Measurements from ENCODE around the gene KCNK10.

KCNK10 gene

GRCh38 chr14:88228522-88229236 is 94.4 kb downstream of the KCNK10 start:
- DNase-seq (ENCODE audit: low read depth in 2 of 2) = no peak

DNA sequence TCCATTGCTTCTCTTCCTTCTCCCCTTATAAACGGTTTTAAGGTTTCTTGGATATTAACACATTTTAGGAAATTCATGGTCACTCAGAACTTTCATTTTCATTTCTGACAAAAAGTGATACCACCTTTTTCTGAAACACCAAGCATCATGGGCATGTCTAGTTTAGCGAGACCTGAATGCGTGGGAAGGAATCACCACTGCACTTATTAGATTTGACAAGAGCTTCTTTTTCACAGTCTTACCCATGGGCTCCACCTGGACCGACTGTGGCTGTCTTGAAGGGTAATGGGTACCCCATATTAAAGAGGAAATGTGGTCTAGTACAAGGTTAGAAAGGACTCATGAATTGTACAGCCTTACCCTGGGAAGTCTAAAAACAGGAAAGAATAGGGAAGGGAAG is 95.4 kb downstream of the KCNK10 start:
- no peak for DNase-seq (ENCODE audit: low read depth in 2 of 2)

DNA sequence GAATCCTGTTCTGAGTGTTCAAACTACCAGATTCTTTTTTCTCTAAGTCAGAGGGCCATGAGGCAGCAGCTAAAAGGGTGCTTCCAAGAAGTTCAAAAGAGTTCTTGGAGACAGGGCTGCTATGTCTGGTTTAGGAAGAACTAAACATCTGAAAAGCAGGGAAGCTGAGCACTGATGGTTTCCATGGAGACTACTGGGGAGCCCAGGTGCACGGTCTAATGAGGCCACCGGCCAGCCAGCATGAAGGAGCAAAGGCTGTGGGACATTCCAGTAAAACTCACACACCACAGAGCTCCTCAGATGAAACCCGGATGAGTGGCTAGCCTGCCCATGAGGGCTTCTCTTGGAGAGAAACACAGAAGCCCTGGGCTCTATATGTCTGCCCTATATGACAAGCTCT is 97.3 kb downstream of the KCNK10 start:
- no peak for DNase-seq (ENCODE audit: low read depth in 2 of 2)

DNA sequence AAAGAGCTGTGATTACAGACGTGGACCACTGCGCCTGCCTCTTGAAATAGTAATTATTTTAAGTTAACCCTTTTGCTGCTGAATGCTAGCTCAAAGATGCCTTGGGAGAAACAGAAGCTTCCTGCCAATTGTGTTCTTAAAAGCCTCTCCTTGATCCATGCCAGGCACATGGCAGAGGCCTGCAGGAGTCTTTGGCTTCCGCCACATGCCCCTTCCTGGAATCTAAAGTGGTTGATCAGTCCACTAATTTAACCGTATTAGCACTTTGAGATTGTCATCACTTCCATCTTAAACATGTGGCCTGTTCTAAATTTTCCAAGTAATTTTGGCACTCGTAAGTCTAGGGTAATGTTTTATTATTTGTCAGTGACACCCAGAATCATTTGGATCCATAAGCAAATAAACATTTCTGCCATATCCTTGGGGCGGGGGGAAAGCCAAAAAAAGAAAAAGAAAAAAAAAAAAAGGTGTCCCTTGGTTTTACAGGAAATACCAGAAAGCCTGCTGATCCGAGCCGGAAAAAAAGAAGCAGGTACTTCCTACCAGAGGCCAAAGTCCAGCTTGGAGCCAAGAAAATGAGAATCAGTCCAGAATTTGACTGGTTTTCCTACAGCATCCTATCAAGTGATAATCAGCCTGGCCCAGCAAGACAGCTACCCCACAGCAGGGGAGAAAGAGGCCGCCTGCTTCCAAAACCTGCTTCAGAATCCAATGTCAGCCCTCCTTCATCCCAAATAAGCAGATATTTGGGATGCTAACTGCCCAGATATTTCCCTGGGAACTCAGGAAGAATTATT is 104.8 kb downstream of the KCNK10 start:
- no peak for DNase-seq (ENCODE audit: low read depth in 2 of 2)

- no peak for DNase-seq (ENCODE audit: low read depth in 2 of 2)
Measured at GRCh38 chr14:88212691-88213090, 110.4 kb downstream of the KCNK10 start.

- no peak for DNase-seq (ENCODE audit: low read depth in 2 of 2)
Measured at GRCh38 chr14:88210426-88210825, 112.6 kb downstream of the KCNK10 start.

DNA sequence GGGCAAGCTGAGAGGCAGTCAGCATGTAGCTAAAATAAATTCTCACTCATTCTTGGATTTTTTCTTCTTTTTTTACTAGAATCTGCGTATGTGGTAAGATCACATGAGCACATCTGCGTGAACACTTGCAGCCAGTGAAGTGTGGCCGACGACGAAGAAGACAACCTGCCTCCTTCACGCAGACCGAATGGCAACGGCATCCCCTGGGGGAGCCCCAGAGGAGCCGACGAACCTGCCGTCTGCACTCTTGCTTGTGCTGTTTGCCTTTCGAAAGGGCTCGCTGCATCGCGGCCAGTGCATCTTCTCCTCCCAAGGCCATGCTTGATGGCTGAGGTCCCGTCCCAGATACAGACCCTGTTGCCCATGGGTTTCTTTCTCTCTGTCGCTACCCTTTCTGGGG is 113.8 kb downstream of the KCNK10 start:
- no peak for DNase-seq (ENCODE audit: low read depth in 2 of 2)

DNA sequence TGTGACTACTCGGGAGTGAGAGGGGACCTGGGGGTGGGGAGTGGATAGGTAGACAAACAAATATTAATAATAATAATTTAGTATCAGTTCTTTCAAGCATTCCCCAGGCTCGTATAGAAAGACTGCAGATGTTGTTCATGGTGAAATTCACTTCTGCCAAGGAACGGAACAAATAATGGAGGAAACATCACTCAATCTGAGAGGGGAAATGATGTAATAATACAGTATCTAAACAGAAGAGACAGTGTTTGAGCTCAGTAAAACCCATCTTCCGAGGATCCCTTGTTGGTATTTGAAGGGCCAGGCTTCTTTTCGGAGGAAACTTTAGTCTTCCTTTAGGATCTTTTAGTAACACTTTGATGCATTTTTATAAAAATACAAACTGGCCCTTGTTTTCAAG is 114.2 kb downstream of the KCNK10 start:
- no peak for DNase-seq (ENCODE audit: low read depth in 2 of 2)

DNA sequence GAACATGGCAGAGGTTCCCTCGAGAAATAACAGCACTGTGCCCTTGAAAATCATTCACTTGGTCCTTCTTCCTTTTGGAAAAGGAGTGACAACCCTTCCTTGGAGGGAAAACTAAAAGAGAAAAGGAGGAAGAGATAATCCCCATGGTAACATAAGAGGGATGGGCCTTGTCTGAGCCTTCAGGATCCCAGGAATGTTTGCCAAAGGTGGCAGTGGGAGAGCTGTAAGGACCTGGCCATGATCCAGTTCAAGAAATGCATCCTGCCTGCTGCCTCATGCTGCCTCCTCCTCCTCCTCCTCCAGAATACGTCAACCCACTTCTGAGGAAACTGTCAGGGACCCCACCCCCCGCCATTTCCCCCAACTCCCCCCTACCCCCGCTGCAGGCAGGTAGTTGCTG is 118.8 kb downstream of the KCNK10 start:
- no peak for DNase-seq (ENCODE audit: low read depth in 2 of 2)

DNA sequence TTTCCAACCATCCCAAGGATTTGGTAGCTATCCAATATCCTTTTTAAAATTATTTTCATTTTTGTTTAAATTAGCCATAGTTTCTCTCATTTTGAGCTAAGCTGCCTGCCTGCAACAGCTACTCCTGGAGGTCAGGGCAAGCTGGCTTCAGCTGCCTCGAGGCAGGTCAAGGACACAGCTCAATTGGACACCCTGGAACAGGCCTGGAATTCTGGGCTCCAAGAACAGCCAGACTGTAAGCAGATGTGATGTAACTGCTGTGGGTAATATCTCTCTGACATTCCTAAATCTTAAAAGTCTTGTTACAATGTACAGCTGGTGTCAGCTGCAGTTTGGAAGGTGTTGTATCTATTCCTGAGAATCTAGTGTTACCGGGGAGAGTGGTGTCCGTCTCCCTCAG is 119.8 kb downstream of the KCNK10 start:
- DNase-seq (ENCODE audit: low read depth in 2 of 2) = no peak

DNA sequence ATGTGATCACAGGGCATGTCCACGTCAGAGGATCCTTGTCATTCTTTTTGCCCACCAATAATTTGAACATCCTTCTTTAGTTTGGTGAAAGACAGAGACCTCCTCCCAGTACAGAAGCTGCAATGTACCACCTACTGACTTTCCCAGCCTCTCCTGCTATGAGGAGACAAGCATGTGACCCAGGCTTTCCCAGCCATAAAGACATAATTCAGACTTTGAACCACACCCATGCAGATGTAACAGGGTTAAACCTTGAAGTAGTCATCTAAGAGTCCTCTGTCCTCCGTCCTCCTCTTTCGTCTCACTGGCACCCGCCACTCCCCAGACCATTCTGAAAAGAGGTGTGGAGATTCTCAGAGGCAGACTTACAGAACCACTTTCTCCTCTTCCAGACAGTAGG is 120.8 kb downstream of the KCNK10 start:
- no peak for DNase-seq (ENCODE audit: low read depth in 2 of 2)

DNA sequence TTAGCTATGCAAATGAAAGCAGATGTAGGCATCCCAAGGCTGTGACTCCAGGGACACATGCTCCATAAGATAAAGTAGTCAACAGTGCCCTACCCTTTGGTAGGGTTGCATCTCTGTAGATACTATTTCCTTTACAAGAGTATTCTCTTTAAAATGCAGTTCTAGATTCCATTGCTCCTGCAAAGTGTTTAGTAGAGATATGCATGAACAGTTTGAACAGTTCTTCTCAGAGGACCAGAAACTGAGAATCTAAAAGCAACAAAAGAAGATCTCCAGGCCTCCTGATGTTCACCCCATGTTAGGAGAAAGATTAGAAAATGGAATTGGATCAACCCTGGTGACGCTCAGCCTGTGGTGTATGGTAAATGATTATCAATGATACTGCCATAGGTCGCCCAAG is 121.2 kb downstream of the KCNK10 start:
- DNase-seq (ENCODE audit: low read depth in 2 of 2) = no peak

DNA sequence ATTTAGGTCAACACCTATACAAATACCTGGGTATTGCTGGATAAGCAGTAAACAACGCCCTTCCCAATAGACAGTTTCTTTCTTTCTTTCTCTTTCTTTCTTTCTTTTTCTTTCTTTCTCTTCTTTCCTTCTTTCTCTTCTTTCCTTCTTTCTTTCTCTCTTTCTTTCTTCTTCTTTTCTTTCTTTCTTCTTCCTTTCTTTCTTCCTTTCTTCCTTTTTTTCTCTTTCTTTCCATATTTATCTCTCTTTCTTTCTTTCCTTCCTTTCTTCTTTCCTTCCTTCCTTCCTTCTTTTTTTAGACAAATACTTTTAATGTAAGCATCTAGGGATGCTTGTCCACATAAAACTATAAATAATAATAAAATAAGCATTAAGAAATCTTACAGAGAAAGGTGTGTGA is 123.2 kb downstream of the KCNK10 start:
- no peak for DNase-seq (ENCODE audit: low read depth in 2 of 2)

GRCh38 chr14:88198446-88198845 is 124.6 kb downstream of the KCNK10 start:
- no peak for DNase-seq (ENCODE audit: low read depth in 2 of 2)

DNA sequence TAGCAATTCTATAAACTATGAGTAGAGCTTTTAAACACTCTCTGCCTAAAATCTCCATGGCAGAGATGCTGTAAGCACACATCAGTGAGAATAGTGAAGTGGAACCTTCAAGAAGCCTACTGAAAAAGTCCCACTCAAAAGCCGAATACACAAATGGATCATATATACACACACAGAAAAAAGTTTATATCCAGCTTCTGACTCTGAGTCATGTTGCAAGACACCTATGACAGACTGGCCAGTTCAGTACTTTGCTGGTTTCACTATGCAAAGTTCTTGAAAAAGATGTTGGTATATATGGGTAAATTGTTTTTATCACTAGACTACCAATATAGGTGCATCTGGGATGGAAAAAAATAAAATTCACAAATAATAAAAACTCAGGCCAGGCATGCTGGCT is 126.1 kb downstream of the KCNK10 start:
- no peak for DNase-seq (ENCODE audit: low read depth in 2 of 2)

DNA sequence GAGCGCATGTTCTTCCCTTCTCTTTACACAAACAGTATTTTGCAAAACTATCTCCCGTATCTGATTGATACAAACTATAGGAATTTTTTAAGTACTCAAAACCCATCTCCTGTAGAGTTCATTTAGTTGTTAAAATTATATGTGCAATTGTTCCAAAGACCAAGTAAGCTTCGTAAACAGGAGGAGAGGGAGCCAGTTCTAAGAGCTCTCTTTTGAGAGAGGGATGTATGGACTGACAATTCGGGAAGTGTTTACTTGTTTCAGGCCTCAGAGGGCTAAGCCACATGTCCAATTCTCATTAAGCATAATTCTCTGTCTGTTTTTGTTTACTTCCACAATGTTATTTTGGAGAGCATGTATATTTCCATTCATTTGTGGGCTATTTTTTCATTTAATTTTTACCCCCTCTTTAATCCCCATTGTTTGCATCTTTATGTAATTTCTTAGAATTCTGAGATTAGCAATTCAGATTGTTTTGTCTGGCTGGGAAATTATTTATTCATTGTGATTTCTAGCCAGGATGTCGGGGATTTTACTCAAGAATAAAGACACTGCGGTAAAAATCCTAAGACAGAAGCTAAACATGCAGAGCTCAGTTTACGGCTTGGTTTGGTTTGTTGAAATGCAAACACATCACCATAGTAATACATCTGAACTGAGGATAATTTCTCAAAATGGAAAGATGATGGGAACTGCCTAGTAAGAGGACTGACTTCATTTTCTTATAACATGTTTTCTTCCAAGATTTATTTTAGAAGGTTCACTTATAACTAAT is 126.8 kb downstream of the KCNK10 start:
- DNase-seq (ENCODE audit: low read depth in 2 of 2) = no peak

GRCh38 chr14:88195676-88196075 is 127.4 kb downstream of the KCNK10 start:
- no peak for DNase-seq (ENCODE audit: low read depth in 2 of 2)

- no peak for DNase-seq (ENCODE audit: low read depth in 2 of 2)
Measured at GRCh38 chr14:88194531-88194930, 128.5 kb downstream of the KCNK10 start.

- DNase-seq (ENCODE audit: low read depth in 2 of 2) = no peak
Measured at GRCh38 chr14:88191605-88192004, 131.5 kb downstream of the KCNK10 start.

- DNase-seq (ENCODE audit: low read depth in 2 of 2) = peak in 1 of 2 donors; percentile 9
Measured at GRCh38 chr14:88189417-88190191, 133.5 kb downstream of the KCNK10 start.

- DNase-seq (ENCODE audit: low read depth in 2 of 2) = no peak
Measured at GRCh38 chr14:88188745-88189416, 134.2 kb downstream of the KCNK10 start.
